ENCODE results near the gene ZC3H12A. TPM values are rescaled to one million over a fixed set of nuclear protein-coding genes. Genes with fewer than 3 reads are reported as not detected.
A peak's percentile ranks its signal among the peaks of the same experiment; 100 is the strongest.

The ZC3H12A gene
- total RNA-seq, 1 donor from 2014 or later: 6.0 TPM

GRCh38 chr1:37477198-37477931, 3.0 kb downstream of the ZC3H12A start:
- H3K9me3 Mint-ChIP-seq: no peaks in the 10 kb centered on the region
- H3K36me3 Mint-ChIP-seq: no peaks in the 10 kb centered on the region
- H3K27me3 Mint-ChIP-seq: peaks cover 17% of the 10 kb centered on the region
- TF ChIP-seq, protein P1, sequence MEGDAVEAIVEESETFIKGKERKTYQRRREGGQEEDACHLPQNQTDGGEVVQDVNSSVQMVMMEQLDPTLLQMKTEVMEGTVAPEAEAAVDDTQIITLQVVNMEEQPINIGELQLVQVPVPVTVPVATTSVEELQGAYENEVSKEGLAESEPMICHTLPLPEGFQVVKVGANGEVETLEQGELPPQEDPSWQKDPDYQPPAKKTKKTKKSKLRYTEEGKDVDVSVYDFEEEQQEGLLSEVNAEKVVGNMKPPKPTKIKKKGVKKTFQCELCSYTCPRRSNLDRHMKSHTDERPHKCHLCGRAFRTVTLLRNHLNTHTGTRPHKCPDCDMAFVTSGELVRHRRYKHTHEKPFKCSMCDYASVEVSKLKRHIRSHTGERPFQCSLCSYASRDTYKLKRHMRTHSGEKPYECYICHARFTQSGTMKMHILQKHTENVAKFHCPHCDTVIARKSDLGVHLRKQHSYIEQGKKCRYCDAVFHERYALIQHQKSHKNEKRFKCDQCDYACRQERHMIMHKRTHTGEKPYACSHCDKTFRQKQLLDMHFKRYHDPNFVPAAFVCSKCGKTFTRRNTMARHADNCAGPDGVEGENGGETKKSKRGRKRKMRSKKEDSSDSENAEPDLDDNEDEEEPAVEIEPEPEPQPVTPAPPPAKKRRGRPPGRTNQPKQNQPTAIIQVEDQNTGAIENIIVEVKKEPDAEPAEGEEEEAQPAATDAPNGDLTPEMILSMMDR (conservative IDR thresholded peaks at IDR 0.05): no peak
- DNase-seq (ENCODE audit: extremely low spot score, unreplicated experiment): no peak
- peak overlapping the region; percentile 86 for H3K4me3 Mint-ChIP-seq
- H3K4me1 Mint-ChIP-seq (ENCODE audit: unreplicated experiment): peaks cover 20% of the 10 kb centered on the region
- H3K27ac Mint-ChIP-seq: peak overlapping the region; percentile 90

DNA sequence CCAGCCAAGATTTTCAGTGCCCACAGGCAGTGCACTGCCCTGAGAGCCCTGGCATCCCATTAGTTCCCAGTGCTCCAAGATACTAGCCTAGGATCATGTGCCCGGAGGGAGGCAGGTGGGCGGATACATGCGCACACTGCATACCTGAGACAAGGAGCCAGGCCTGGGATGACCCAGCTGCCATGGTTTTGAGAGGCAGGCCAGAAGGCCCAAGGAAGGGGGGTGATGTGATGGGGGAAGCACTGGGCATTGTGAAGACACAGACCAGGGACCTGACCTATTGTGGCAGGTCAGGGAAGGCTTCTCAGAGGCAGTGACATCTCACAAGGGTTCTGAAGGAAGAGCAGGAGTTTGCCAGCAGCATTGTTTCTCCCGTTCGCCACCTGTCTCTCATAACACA, 3.6 kb downstream of the ZC3H12A start:
- Mint-ChIP-seq H3K4me1 (ENCODE audit: unreplicated experiment) (peaks cover 15% of the 10 kb centered on the region), H3K36me3 (no peaks in the 10 kb centered on the region), H3K4me3 (peak overlapping the region; percentile 80), H3K9me3 (no peaks in the 10 kb centered on the region), H3K27me3 (peaks cover 11% of the 10 kb centered on the region), H3K27ac (peak overlapping the region; percentile 90)
- TF ChIP-seq, protein P1 (conservative IDR thresholded peaks at IDR 0.05): no peak
- no peak for DNase-seq (ENCODE audit: extremely low spot score, unreplicated experiment)

GRCh38 chr1:37478451-37478881, 4.1 kb downstream of the ZC3H12A start:
- TF ChIP-seq, protein P1 (conservative IDR thresholded peaks at IDR 0.05): no peak
- Mint-ChIP-seq H3K4me1 (ENCODE audit: unreplicated experiment) (peaks cover 13% of the 10 kb centered on the region), H3K27me3 (peaks cover 6% of the 10 kb centered on the region), H3K9me3 (no peaks in the 10 kb centered on the region), H3K27ac (peak overlapping the region; percentile 90), H3K36me3 (no peaks in the 10 kb centered on the region), H3K4me3 (peak overlapping the region; percentile 31)
- no peak for DNase-seq (ENCODE audit: extremely low spot score, unreplicated experiment)

GRCh38 chr1:37478890-37479254, 4.5 kb downstream of the ZC3H12A start:
- Mint-ChIP-seq H3K4me1 (ENCODE audit: unreplicated experiment) (peaks cover 9% of the 10 kb centered on the region), H3K4me3 (peak overlapping the region; percentile 67)
- DNase-seq (ENCODE audit: extremely low spot score, unreplicated experiment): no peak

GRCh38 chr1:37479255-37480124, 5.1 kb downstream of the ZC3H12A start:
- Mint-ChIP-seq H3K36me3 (no peaks in the 10 kb centered on the region), H3K4me1 (ENCODE audit: unreplicated experiment) (peaks cover 8% of the 10 kb centered on the region), H3K4me3 (peak overlapping the region; percentile 67)

More at GRCh38 chr1:37478890-37479254, 4.5 kb downstream of the ZC3H12A start:
- Mint-ChIP-seq H3K27ac (peak overlapping the region; percentile 90), H3K36me3 (no peaks in the 10 kb centered on the region), H3K9me3 (no peaks in the 10 kb centered on the region), H3K27me3 (peaks cover 2% of the 10 kb centered on the region)
- TF ChIP-seq, protein P1 (conservative IDR thresholded peaks at IDR 0.05): no peak

More at GRCh38 chr1:37479255-37480124, 5.1 kb downstream of the ZC3H12A start:
- Mint-ChIP-seq H3K9me3 (no peaks in the 10 kb centered on the region), H3K27me3 (no peaks in the 10 kb centered on the region), H3K27ac (peak overlapping the region; percentile 88)
- TF ChIP-seq, protein P1 (conservative IDR thresholded peaks at IDR 0.05): no peak
- DNase-seq (ENCODE audit: extremely low spot score, unreplicated experiment): no peak

Measured in type B pancreatic cell (in vitro differentiated cells).